AG09309 (cell line): ENCODE data around the gene DNAH8.
A peak's percentile ranks its signal among the peaks of the same experiment; 100 is the strongest.

Experiments
- DNase-seq: peaks from one replicate; pipeline ENCODE4 v3.0.0-alpha.2; 2010; ENCODE audit warnings: low read depth
- H3K4me3 ChIP-seq: 2 replicates; pipeline ENCODE4 v1.5.1; 2011; ENCODE audit warnings: mild to moderate bottlenecking, low read depth, low read length, moderate library complexity; ENCODE audit not compliant: control insufficient read depth
- CTCF ChIP-seq: IDR thresholded peaks from 2 replicates; pipeline ENCODE4 v1.5.1; 2011; ENCODE audit warnings: mild to moderate bottlenecking, low read depth, low read length, inconsistent platforms; ENCODE audit not compliant: insufficient read depth, control insufficient read depth; ENCODE audit errors: missing control alignments

Gene DNAH8

GRCh38 chr6:38975621-38976049, 260.5 kb downstream of the DNAH8 start:
- no peak for TF ChIP-seq CTCF
- H3K4me3 ChIP-seq = no peak overlapping the region
- DNase-seq = peak; percentile 20

DNA sequence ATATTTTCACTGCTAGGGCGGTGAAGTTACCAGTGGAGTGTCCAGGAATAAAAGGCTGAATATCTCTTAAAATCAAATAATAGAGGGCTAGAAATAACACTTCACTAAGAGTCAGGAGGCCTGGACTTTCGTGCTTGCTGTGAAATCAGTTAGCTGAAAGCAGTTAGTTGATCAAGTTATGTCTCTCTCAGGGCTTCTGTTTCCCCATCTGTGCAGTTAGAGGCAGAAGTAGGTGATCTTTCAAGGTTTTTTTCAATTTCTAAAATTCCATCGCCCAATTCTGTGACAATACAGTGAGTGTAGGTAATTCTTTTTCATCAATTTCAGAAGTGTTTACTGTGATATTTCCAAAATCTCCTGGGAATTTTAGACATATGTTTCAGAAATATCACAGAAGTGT, 260.9 kb downstream of the DNAH8 start:
- no peak for TF ChIP-seq CTCF
- DNase-seq = no peak

DNA sequence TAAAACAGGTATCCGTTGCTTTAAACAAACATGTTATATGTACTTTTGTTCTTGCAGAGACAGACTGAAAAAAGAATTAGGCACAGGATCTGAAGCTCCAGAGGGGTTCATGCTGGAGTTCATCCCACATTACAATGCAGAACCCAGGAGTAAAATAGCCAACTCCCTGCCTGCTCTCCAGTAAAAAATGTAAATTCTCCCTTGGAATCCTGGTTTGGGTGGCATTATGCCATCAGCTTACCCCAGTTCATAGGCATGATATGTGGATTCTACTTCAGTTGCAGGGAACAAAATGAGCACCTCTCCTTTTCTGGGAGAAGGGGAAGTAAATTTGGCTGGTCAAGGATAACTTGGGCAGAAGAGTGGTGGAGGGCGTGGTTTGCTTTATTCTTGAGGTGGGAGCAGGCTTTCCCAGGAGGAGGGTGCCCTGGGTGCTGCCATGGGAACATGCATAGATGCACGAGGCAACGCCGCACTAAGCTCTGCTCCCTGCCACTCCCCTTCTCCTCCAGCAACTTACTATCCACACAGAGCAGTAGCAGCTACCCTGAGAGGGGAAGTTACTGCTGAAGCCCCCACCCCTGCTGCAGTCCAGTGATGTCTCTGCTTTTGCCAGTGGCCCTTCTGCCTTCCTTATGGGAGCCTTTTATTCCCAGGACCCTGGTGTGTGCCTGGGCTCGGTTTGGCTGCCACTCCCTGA, 261.8 kb downstream of the DNAH8 start:
- DNase-seq = no peak
- no peak for TF ChIP-seq CTCF
- no peak overlapping the region for H3K4me3 ChIP-seq

More for the DNA sequence above, 260.9 kb downstream of the DNAH8 start:
- no peak overlapping the region for H3K4me3 ChIP-seq

- no peak for TF ChIP-seq CTCF
- DNase-seq = no peak
- H3K4me3 ChIP-seq = no peak overlapping the region
Observed at GRCh38 chr6:38978139-38978704, 263.1 kb downstream of the DNAH8 start.

DNA sequence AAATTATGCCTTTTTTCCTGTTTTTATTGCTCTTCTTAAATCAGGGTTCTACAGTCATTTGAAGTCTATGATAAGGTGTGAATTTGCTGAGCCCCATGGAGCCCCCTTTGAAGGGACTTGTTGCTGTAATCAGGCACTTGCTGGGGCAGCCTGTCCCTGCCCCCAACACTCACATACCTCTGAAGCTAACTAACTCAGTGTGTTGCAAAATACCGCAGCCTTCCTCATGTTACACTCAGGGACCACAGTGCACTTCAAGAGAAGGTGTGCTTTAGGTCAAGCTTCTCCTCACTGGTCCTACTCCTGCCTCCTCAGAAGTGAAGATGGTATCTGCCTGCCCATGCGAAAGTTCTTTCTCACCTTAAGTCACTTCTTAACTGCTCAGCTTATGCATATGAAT, 267.4 kb downstream of the DNAH8 start:
- no peak overlapping the region for H3K4me3 ChIP-seq
- no peak for TF ChIP-seq CTCF
- DNase-seq = no peak

DNA sequence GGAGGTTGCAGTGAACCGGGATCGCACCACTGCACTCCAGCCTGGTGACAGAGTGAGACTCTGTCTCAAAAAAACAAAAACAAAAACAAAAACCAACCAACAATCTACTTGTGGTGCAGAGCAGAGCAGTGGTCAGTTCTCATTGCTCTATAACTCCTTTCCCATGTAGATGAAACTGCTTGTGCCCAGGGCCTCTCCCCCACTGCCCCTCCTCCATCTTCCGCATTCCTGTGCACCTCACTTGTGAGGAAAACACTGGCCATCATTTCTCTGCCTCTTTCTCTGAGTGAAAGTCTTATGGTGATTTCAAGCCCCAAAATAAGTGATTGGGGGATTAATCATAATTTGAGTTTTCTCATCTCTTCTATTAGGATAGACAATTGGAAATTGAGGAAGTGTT, 269.6 kb downstream of the DNAH8 start:
- H3K4me3 ChIP-seq = no peak overlapping the region
- TF ChIP-seq CTCF = no peak
- no peak for DNase-seq
